Activated naive CD4-positive, alpha-beta T cell treated with anti-CD3 and anti-CD28 coated beads, Interleukin-2, amount 10 ng/mL, durations not matched to agents 5 hours and 36 hours (primary cell): ENCODE results near the gene SPATS2. TPM values are rescaled to one million over a fixed set of nuclear protein-coding genes. Genes with fewer than 3 reads are reported as not detected.

Experiments
- total RNA-seq, 2 experiments: library from RNA; stranded (reverse); gene quantifications; one replicate each; pipeline ENCODE4 v1.2.3, GENCODE V29; 2021

Gene SPATS2
- 1 to 10 TPM; 8.5 to 9.9 TPM for total RNA-seq

GRCh38 chr12:49367381-49368239 lies at the start of gene SPATS2:
SPATS2 (plus strand) TSS chr12:49367462; CDS start chr12:49461013, 93,551 bp downstream.

GRCh38 chr12:49322708-49323523 lies 44.3 kb upstream of the SPATS2 start, which contains the start of gene TROAP:
TROAP (plus strand) TSS chr12:49323255; CDS start chr12:49323609, 354 bp downstream.

GRCh38 chr12:49336645-49337584 lies 30.3 kb upstream of the SPATS2 start, which contains the start of gene C1QL4:
C1QL4 (minus strand) TSS chr12:49337188; CDS start chr12:49336477, 711 bp downstream.

GRCh38 chr12:49346659-49347310 lies 20.5 kb upstream of the SPATS2 start, which contains the start of gene DNAJC22:
DNAJC22 (plus strand) TSS chr12:49346888; CDS start chr12:49348873, 1,985 bp downstream.

GRCh38 chr12:49538510-49539403 lies 171.5 kb downstream of the SPATS2 start, which contains the start of gene KCNH3:
KCNH3 (plus strand) TSS chr12:49539030; CDS start chr12:49539417, 387 bp downstream.

GRCh38 chr12:49567611-49568441 lies 200.6 kb downstream of the SPATS2 start, which contains the start of gene MCRS1:
MCRS1 (minus strand) TSS chr12:49568142; CDS start chr12:49566731, 1,411 bp downstream.

Other genes with a start within 250 kb of the SPATS2 start
- 1,000 to 10,000 TPM; 1,312 to 1,402 TPM for gene TUBA1B, start 236.1 kb upstream of the SPATS2 start, total RNA-seq
- gene TUBA1A, start 178.4 kb upstream of the SPATS2 start, total RNA-seq: 10 to 100 TPM; 79.3 to 80.2 TPM
- 100 to 1,000 TPM; 167 to 171 TPM for gene TUBA1C, start 102.4 kb upstream of the SPATS2 start, total RNA-seq
- not detected for gene PRPH, start 72.3 kb upstream of the SPATS2 start, total RNA-seq
- gene TROAP, start 44.2 kb upstream of the SPATS2 start, total RNA-seq: 10 to 100 TPM; 61.7 to 70.2 TPM
- gene C1QL4, start 30.3 kb upstream of the SPATS2 start, total RNA-seq: not detected
- not detected for gene DNAJC22, start 20.6 kb upstream of the SPATS2 start, total RNA-seq
- gene KCNH3, start 171.6 kb downstream of the SPATS2 start, total RNA-seq: 1 to 10 TPM; 1.8 to 2.4 TPM
- gene MCRS1, start 200.7 kb downstream of the SPATS2 start, total RNA-seq: 10 to 100 TPM; 73.9 to 74.3 TPM
- under 1 TPM; 0.13 to 0.19 TPM for gene FAM186B, start 238.2 kb downstream of the SPATS2 start, total RNA-seq